AG09309 (cell line): Measurements from ENCODE around the gene WNT11.

Experiments
- DNase-seq: peaks from one replicate; pipeline ENCODE4 v3.0.0-alpha.2; 2010; ENCODE audit warnings: low read depth
- H3K4me3 ChIP-seq: 2 replicates; pipeline ENCODE4 v1.5.1; 2011; ENCODE audit warnings: mild to moderate bottlenecking, low read depth, low read length, moderate library complexity; ENCODE audit not compliant: control insufficient read depth
- CTCF ChIP-seq: IDR thresholded peaks from 2 replicates; pipeline ENCODE4 v1.5.1; 2011; ENCODE audit warnings: mild to moderate bottlenecking, low read depth, low read length, inconsistent platforms; ENCODE audit not compliant: insufficient read depth, control insufficient read depth; ENCODE audit errors: missing control alignments

WNT11 gene

GRCh38 chr11:76243957-76244285 is 37.6 kb upstream of the WNT11 start:
- TF ChIP-seq CTCF, result no peak
- no peak overlapping the region for H3K4me3 ChIP-seq
- DNase-seq, result no peak

GRCh38 chr11:76243193-76243956 is 37.1 kb upstream of the WNT11 start:
- H3K4me3 ChIP-seq, result no peak overlapping the region
- TF ChIP-seq CTCF, result no peak
- DNase-seq, result no peak

GRCh38 chr11:76242004-76242779 is 35.9 kb upstream of the WNT11 start:
- no peak overlapping the region for H3K4me3 ChIP-seq
- DNase-seq, result no peak
- no peak for TF ChIP-seq CTCF

- H3K4me3 ChIP-seq, result no peak overlapping the region
- TF ChIP-seq CTCF, result no peak
- no peak for DNase-seq
Measured at GRCh38 chr11:76241243-76242000, 35.1 kb upstream of the WNT11 start.

- TF ChIP-seq CTCF, result no peak
- no peak for DNase-seq
- no peak overlapping the region for H3K4me3 ChIP-seq
Measured at GRCh38 chr11:76240666-76241065, 34.4 kb upstream of the WNT11 start.

GRCh38 chr11:76240161-76240540 is 33.8 kb upstream of the WNT11 start:
- no peak for DNase-seq
- TF ChIP-seq CTCF, result no peak
- H3K4me3 ChIP-seq, result no peak overlapping the region
